Central memory CD4-positive, alpha-beta T cell (primary cell): ENCODE data around the gene RAB4A.
A peak's percentile ranks its signal among the peaks of the same experiment; 100 is the strongest.

Experiments
- DNase-seq: peaks from one replicate; pipeline ENCODE4 v3.0.0; 2022
- total RNA-seq, 3 experiments: gene quantifications; one replicate each; lab custom pipeline; 2026; lab: John Stamatoyannopoulos, UW

RAB4A gene
- total RNA-seq = 18.1 to 30.5 (median 27.7) reads per million in 3 experiments

GRCh38 chr1:229270547-229271447 lies at the start of gene RAB4A:
RAB4A (plus strand) TSS chr1:229271111; CDS start chr1:229271340, 229 bp downstream.
- peak; percentile 72 for DNase-seq

GRCh38 chr1:229222081-229222480 lies 48.8 kb upstream of the RAB4A start:
- no peak for DNase-seq

GRCh38 chr1:229223498-229223897 lies 47.4 kb upstream of the RAB4A start:
- no peak for DNase-seq

GRCh38 chr1:229224308-229224707 lies 46.6 kb upstream of the RAB4A start:
- DNase-seq = no peak

- no peak for DNase-seq
These were observed 45.6 kb upstream of the RAB4A start for GRCh38 chr1:229225331-229225782.

- DNase-seq = no peak
These were observed 44.1 kb upstream of the RAB4A start for GRCh38 chr1:229226796-229227195.

- peak; percentile 70 for DNase-seq
These were observed 43.5 kb upstream of the RAB4A start for GRCh38 chr1:229227298-229227919.

GRCh38 chr1:229228522-229228921 lies 42.4 kb upstream of the RAB4A start:
- DNase-seq = no peak

- no peak for DNase-seq
These were observed 41.7 kb upstream of the RAB4A start for GRCh38 chr1:229229137-229229720.

- DNase-seq = no peak
These were observed 41.2 kb upstream of the RAB4A start for GRCh38 chr1:229229721-229230139.

- no peak for DNase-seq
These were observed 40.6 kb upstream of the RAB4A start for GRCh38 chr1:229230140-229230892.

- no peak for DNase-seq
These were observed 39.8 kb upstream of the RAB4A start for GRCh38 chr1:229230893-229231753.

- no peak for DNase-seq
These were observed 39.2 kb upstream of the RAB4A start for GRCh38 chr1:229231754-229232119.

GRCh38 chr1:229234870-229235472 lies 35.9 kb upstream of the RAB4A start:
- no peak for DNase-seq

GRCh38 chr1:229237320-229237719 lies 33.6 kb upstream of the RAB4A start:
- no peak for DNase-seq

GRCh38 chr1:229238231-229238630 lies 32.7 kb upstream of the RAB4A start:
- no peak for DNase-seq

GRCh38 chr1:229238674-229239415 lies 32.1 kb upstream of the RAB4A start:
- no peak for DNase-seq

GRCh38 chr1:229240532-229240931 lies 30.4 kb upstream of the RAB4A start:
- no peak for DNase-seq

- no peak for DNase-seq
These were observed 29.5 kb upstream of the RAB4A start for GRCh38 chr1:229241390-229241789.

- no peak for DNase-seq
These were observed 27.3 kb upstream of the RAB4A start for GRCh38 chr1:229243638-229244037.

GRCh38 chr1:229244091-229244490 lies 26.8 kb upstream of the RAB4A start:
- DNase-seq = no peak
